Hair follicular keratinocyte (primary cell): ENCODE measurements around the gene GRM6. TPM values are rescaled to one million over a fixed set of nuclear protein-coding genes. Genes with fewer than 3 reads are reported as not detected.

ENCODE experiments used
- total RNA-seq: library from RNA; depleted of rRNA; stranded (reverse); fragments of >200 nt; gene quantifications from 2 replicates; pipeline ENCODE4 v1.2.3, GENCODE V29; 2015

The GRM6 gene
- total RNA-seq = not detected in 2 replicates

DNA sequence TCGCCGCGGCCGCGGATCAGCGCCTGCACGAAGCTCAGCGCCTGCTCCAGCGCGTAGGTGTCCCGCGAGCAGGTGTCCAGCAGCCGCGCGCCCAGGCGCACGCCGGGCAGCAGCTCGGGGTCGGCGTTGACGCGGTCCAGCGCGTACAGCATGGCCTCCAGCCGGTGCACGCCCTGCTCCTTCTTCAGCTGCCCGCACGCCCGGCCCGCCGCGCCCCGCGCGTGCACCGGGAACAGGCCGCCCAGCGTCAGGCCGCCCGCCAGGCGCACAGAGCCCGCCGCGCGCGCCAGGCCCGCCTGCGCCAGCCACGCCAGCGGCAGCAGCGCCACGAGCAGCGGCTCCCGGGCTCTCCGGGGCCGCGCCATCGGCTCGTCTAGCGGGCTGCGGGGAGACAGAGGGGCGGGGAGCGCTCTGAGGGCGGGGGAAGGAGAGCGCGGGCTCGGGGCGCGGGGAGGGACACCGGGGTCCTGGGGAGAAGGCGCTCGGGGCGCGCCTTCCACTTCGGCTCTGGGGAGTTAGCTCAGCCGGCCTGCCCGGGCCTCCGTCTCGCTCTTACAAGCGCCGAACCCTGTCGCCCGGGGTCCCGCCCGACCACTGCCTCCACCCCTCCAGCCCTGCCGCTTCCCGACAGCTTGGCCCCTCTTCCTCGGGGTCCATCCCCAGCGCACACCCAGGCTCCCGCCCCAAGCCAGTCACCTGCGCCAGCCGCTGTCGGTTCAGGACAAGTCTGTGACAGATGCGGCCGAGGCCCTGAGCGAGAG, at the start of gene GRM6:
Gene GRM6, minus strand, starts transcription at position 741 of the 761 bp plus-strand sequence. Its CDS starts 376 bp downstream, at position 365.

GRCh38 chr5:179023528-179024189, 28.5 kb upstream of the GRM6 start, which contains the start of gene ZNF879:
Gene ZNF879, plus strand, starts transcription at chr5:179023804. Its CDS starts 1,201 bp downstream, at chr5:179025005.

GRCh38 chr5:178940569-178941360, 54.4 kb downstream of the GRM6 start, which contains the start of gene ZNF454:
Gene ZNF454, plus strand, starts transcription at chr5:178941198. Its CDS starts 1,594 bp downstream, at chr5:178942792.

Other genes starting within 250 kb of the GRM6 start
- gene ZNF354B, start 135.4 kb downstream of the GRM6 start, total RNA-seq = 2.4 and 6.2 TPM in 2 replicates
- gene ZFP2, start 99.4 kb downstream of the GRM6 start, total RNA-seq = 0.23 TPM in 1 of 2 replicates, not detected in the other
- 0.08 and 0.16 TPM in 2 replicates for gene ZNF454, start 54.1 kb downstream of the GRM6 start, total RNA-seq
- 1.0 and 2.5 TPM in 2 replicates for gene ZNF879, start 28.5 kb upstream of the GRM6 start, total RNA-seq
- 2.9 and 3.0 TPM in 2 replicates for gene ZNF354C, start 65.1 kb upstream of the GRM6 start, total RNA-seq